Measurements from ENCODE around the gene CDC26.

DNA sequence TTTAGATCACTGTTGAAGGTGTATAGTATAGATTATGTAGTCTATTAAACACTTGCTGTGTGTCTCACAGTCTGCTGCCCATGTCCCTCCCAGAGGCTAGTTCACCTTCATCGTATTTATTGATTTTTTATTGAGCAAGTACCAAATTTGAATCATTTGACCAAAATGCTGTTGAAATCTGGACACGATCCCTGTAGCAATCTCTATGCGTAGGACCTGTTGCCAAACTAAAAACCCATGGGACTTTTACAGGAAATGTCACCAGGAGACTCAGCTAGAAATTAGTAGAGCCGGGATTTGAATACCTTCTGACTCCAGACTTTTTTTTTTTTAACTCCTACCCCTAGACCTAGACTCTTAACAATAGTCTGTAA lies 36.5 kb downstream of the CDC26 start:
- TF ChIP-seq CTCF (IDR thresholded peaks at IDR 0.05; ENCODE audit: low read depth, low read length) (no peak), EZH2phosphoT487 (IDR thresholded peaks at IDR 0.05; ENCODE audit: low read depth) (no peak)

Data from OCI-LY3 (cell line).